ENCODE results near the gene ERF.

Gene ERF

DNA sequence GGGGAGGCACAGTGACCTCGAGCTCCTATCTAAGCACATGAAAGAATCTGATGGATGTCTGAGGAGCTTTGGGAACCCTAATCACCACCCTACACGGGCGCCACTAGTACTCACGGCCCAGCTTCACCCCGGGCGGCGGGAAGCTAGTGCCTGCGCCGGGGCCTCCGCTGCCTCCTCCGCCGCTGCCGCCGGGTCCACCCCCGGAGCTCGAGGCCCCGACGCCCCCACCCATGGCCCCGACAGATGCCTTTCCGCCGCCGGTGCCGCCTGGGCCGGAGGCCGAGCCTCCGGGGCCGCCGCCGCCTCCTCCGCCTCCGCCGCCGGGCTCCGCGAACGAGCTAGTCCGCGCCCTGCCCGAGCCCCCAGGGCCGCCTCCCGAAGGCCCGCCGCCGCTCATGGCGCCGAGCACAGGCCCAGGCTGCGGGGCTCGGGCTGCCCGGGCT, 12.8 kb downstream of the ERF start:
- DNase-seq (ENCODE audit: low read depth) = no peak

DNA sequence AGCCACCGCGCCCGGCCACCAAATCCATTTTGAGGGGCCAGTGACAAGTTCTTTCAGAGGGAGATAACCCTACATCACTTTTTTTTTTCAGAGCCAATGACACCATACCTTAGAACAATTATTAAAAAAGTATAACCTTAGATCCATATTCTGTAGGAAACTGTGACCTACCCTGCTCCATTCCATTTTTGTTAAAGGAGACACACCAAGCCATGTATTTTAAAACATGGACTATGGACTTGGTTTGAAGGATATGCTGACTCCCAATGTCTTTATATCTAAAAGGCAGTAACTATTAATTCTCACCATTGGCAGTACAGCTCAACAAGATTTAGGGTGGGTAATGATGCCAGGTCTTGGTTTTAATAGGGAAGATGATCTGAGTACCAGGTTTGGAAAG, 13.6 kb downstream of the ERF start:
- DNase-seq (ENCODE audit: low read depth) = no peak

DNA sequence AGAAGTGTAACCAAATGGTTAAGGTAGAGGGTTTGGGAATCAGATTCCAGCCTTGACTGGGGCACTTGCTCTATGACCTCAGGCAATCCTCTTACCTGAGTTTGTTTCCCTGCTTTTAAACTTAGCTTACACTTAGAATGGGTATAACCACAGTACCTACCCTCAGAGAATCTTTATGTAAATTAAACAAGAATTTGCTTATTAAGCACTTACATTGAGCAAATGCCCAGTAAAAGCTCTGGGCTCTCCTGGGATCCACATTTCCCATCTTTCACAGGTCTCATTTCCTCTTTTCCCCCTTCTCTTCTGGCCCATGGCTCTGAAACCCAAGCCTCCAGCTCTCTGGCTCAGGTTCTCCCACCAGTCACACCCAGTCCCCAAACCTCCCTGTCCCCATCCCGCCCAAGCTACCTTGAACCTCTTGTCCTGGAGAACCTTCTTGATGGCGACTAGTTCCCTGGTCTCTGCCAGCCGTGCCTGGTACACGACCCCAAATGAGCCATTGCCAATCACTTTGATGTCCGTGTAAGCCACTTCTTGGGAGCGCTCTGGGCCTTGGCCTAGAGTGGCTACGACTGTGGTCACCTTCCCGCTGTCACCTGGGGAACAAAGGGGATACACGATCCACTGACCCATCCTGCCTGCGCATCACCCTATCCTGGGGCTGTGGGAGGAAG, 15.2 kb downstream of the ERF start:
- no peak for DNase-seq (ENCODE audit: low read depth)

DNA sequence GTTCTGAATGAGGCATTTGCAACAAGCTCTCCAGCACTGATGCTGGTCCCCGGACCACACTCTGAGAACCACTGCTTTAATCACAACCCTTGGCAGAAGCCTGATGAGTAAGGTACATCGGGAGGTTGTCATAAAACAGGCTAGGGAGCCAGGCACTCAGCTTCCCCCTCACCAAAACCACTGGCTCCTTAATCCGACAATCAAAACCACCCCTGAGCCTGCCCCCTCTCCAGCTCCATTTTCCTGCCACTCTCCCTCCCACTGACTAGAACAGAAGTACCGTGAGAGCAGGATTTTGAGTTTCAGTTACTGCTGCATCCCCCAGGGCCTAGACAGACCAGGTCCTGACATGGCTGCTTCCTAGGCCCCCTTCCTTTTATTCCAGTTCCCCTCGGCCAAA, 19.7 kb downstream of the ERF start:
- no peak for DNase-seq (ENCODE audit: low read depth)

- no peak for DNase-seq (ENCODE audit: low read depth)
Measured at GRCh38 chr19:42234364-42234763, 20.6 kb downstream of the ERF start.

GRCh38 chr19:42233678-42234292, 21.1 kb downstream of the ERF start:
- no peak for DNase-seq (ENCODE audit: low read depth)

DNA sequence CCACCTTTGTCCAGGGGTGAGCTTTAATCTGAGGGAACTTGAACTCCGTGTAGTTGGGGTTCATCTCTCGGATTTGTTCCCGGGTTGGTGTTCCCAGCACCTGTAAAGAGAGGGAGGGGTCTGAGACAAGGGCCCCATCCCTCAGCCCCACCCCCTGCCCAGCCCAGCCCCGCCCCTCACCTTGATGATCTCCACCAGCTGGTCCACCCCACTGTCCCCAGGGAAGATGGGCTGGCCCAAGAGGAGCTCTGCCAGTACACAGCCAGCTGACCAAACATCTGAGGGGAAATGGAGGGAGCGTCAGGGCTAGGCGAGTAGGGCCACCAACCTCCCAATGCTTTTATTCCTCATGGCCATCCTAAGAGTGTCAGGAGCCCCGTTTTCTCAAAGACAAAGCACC, 21.8 kb downstream of the ERF start:
- no peak for DNase-seq (ENCODE audit: low read depth)

DNA sequence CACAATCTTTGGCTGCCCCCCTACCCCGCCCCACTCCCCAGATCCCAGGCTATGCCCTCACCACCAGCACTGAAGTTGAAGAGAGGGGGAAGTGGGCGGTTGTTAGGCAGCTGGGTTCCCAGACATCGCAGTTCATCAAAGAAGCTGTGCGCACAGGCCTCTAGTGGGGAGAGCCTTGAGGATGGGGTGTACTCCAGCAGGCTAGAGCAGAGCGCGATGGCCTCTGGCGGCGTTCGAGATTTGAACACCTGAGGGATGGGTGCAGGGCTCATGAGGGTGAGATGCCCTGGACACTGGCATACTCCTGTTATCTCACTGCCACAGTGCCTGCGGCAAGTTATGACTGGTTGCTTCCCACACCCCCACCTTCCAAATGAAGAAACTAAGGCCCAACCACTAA, 22.5 kb downstream of the ERF start:
- DNase-seq (ENCODE audit: low read depth) = no peak

- no peak for DNase-seq (ENCODE audit: low read depth)
Measured at GRCh38 chr19:42230571-42230970, 24.4 kb downstream of the ERF start.

GRCh38 chr19:42229855-42230351, 25.0 kb downstream of the ERF start:
- DNase-seq (ENCODE audit: low read depth) = peak; percentile 51

GRCh38 chr19:42229301-42229854, 25.6 kb downstream of the ERF start:
- DNase-seq (ENCODE audit: low read depth) = no peak

GRCh38 chr19:42228641-42229040, 26.3 kb downstream of the ERF start:
- no peak for DNase-seq (ENCODE audit: low read depth)

- DNase-seq (ENCODE audit: low read depth) = peak; percentile 59
Measured at GRCh38 chr19:42226886-42227285, 28.0 kb downstream of the ERF start.

GRCh38 chr19:42225718-42226292, 29.1 kb downstream of the ERF start:
- DNase-seq (ENCODE audit: low read depth) = no peak

DNA sequence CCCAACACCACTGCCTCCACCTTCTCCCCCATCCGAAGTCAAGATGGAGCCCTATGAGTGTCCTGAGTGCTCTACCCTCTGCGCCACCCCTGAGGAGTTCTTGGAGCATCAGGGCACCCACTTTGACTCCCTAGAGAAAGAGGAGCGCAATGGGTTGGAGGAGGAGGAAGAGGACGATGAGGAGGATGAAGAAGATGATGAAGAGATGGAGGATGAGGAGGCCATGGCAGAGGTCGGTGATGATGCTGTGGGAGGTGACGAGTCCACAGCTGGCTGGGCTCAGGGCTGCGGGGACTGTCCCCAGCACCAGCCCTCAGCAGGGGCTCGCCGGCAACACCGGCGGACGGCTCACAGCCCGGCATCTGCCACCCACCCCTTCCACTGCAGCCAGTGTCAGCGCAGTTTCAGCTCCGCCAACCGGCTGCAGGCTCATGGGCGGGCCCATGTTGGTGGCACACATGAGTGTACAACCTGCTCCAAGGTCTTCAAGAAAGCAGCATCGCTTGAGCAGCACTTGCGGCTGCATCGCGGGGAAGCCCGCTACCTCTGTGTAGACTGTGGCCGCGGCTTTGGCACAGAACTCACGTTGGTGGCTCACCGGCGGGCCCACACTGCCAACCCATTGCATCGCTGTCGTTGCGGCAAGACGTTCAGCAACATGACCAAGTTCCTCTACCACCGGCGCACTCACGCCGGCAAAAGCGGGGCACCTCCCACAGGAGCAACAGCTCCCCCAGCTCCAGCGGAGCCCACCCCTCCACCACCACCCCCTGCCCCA, 29.8 kb downstream of the ERF start:
- no peak for DNase-seq (ENCODE audit: low read depth)

DNA sequence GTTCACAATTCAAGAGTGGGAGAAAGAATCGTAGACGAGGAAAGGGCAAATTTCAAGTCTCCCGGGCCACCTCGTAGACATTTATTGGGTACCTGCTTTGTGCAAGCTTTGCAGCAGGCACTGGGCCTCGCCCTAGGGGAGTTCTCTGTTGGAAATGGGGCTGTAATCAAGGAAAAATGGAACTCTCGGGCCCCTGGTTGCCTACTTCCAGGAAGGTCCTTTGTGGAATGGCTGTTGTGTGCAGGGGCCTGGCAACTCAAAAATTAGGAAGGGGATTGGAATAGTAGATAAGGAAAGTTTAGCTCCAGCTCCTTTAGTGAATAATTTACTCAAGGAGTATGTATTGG, 34.2 kb downstream of the ERF start:
- DNase-seq (ENCODE audit: low read depth) = no peak

- DNase-seq (ENCODE audit: low read depth) = peak; percentile 98
Measured at GRCh38 chr19:42219812-42220750, 34.8 kb downstream of the ERF start, which contains the start of gene ZNF526. Gene ZNF526, plus strand, starts transcription at chr19:42220312. Its CDS starts 4,092 bp downstream, at chr19:42224404.

DNA sequence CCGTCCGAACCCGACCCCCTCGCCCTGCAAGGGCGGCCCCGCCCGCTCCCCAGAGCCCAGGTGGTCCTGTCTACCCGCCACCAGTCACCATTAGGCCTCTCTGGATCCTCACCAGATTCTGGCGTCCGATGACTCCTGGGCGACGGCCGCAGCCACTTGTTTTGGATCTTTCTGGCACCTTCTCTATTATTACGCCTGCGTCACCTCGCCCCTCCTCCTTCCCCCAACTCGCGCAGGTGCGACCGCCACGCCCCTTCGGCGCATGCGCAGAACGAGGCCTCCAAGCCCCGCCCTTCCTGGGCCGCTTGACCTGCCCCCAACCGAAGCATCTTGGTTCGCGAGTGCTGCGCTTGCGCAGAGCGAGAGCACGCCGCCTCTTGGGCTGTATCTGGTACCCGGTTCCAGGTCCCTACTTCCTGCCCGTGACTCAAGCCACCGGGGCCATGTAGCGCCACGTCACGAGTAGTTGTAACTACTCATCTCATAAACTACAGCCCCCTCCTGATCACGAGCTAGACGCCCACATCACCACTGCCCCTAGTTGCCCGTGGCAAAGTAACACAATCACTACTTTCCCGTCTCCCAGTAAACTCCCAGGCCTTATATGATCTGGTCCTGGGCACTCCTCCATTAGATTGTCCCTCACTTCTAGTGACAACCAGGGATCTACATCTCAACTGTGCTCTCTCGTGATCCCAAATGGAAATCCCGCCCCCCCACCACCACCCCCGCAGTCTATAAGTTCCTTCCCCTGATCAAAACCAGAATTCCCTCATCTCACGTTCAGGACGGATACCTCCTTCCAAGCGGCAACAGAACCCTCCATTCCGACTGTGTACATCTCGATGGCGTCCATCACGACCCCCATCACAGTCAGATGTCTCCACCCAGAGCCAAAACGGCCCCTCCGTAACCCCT, 37.1 kb downstream of the ERF start, which contains the start of gene DEDD2:
Gene DEDD2, minus strand, starts transcription at position 158 of the 918 bp plus-strand sequence. CDS start 670 bp downstream, outside the sequence.
- DNase-seq (ENCODE audit: low read depth) = peak; percentile 95

GRCh38 chr19:42216653-42217519, 38.0 kb downstream of the ERF start:
- DNase-seq (ENCODE audit: low read depth) = peak; percentile 41

All from iris pigment epithelial cell (primary cell).